Measurements from ENCODE around the gene FBXL19. TPM values are rescaled to one million over a fixed set of nuclear protein-coding genes. Genes with fewer than 3 reads are reported as not detected.
"Not testable (repeated sequence)": the region's sequence is repeated elsewhere in the genome, so short reads cannot be mapped to it uniquely, and the experiment has no call there.

Gene FBXL19
- total RNA-seq, 1 experiment from 2014 or later: 84.3 TPM

DNA sequence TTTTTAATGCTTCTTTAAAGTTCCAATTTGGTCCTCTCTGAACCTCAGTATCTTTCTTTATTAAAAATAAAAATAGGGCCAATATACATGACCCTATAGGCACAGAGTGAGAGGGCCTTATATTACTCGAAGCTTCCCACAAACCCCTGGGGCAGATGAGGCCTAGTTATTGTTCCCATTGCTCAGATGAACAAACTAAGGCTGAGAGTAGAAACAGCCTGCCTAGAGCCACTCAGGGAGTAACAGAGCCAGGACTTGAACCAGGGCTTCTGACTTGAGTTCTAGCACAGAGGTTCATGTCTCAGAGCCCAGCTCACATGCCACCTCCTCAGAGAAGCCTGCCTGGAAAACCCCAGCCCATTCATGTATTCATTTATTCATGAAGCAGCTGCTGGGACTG is 37.2 kb upstream of the FBXL19 start:
- no peak for DNase-seq (ENCODE audit: low spot score)
- Mint-ChIP-seq H3K4me3 (no peak overlapping the region), H3K9me3 (no peaks in the 10 kb centered on the region), H3K36me3 (peaks cover 10% of the 10 kb centered on the region; the same call in 1 of the 2 replicates), H3K4me1 (peaks cover 8% of the 10 kb centered on the region), H3K27ac (no peak overlapping the region; the same call in 1 of the 2 replicates), H3K27me3 (ENCODE audit: low read depth) (no peaks in the 10 kb centered on the region)
- no peak for TF ChIP-seq CBFB (CRISPR knock-in tag; IDR thresholded peaks at IDR 0.05; ENCODE audit: low read depth)
- TF ChIP-seq, protein P1, sequence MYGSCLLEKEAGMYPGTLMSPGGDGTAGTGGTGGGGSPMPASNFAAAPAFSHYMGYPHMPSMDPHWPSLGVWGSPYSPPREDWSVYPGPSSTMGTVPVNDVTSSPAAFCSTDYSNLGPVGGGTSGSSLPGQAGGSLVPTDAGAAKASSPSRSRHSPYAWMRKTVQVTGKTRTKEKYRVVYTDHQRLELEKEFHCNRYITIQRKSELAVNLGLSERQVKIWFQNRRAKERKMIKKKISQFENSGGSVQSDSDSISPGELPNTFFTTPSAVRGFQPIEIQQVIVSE (CRISPR knock-in tag; IDR thresholded peaks at IDR 0.05; ENCODE audit: borderline replicate concordance): no peak
- TF ChIP-seq KAT7 (CRISPR knock-in tag; IDR thresholded peaks at IDR 0.05; ENCODE audit: borderline replicate concordance): no peak
- ATAC-seq: no peak
- POLR2A ChIA-PET: no interaction called here
- CTCF ChIA-PET: interaction anchor here (0.9 kb wide), 1 partner anchor 41 kb away, joined by 3 read pairs; no protein-coding TSS in a partner anchor

DNA sequence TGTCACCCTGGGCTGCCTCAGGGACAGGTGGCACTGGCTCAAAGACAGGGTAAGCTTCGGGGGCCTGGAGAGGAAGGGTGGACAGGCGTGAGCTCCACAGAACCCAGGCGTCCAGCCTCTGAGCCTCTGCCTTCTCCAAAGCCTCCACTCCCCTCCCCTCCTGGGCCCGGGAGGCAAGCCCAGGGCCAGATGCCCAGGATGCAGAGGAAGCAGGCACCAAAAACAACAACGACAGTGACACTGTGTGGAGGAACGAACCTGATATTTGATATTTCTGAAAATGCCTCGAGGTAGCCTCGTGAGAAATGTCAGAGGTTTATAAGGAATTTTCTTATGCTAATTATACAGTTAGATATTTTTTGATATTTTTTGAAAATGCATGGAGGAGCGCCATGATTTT is 35.4 kb upstream of the FBXL19 start:
- Mint-ChIP-seq H3K27ac (no peak overlapping the region), H3K36me3 (peaks cover 7% of the 10 kb centered on the region; the same call in 1 of the 2 replicates)

DNA sequence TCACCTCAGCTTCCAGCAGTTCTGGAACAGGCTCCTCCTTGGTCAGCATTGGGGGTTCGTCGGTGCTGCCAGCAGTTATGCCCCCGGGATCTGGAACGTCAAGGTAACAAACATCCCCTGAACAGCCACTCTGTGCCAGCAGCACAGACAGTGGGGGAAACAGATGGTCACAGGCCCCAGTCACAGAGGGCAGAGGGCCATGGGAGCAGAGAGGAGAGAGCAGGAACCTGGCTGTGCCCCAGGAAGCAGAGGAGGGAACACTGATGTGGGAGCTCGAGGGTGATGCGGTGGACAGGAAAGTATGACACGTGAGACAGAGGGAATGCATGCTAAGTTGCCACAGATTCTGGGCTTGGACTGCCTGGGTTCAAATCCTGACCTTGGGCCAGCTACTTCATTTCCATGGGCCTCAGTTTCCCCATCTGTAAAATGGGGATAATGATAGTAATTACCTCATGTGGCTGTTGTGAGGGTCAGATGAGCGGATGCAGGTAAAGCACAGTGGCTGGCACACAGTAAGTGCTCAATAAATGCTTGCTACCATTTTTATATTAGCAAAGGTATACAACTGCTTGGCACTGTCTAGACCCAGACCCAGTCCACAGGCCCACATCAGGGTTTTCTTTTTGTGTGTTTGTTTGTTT is 34.4 kb upstream of the FBXL19 start:
- DNase-seq (ENCODE audit: low spot score) (no peak), ATAC-seq (no peak)
- CTCF ChIA-PET: interaction anchor here (2.9 kb wide), 1 partner anchor 44 kb away, joined by 8 read pairs; no protein-coding TSS in a partner anchor
- no peak for TF ChIP-seq IRF2 (CRISPR knock-in tag; IDR thresholded peaks at IDR 0.05; ENCODE audit: borderline replicate concordance, low read depth)
- no peak for TF ChIP-seq RELA (CRISPR knock-in tag; IDR thresholded peaks at IDR 0.05; ENCODE audit: borderline replicate concordance)
- no peak for TF ChIP-seq ZNF263 (CRISPR knock-in tag; IDR thresholded peaks at IDR 0.05; ENCODE audit: low read depth)
- no peak for TF ChIP-seq ATF1 (CRISPR knock-in tag; IDR thresholded peaks at IDR 0.05)
- no peak for TF ChIP-seq PRRX2 (CRISPR knock-in tag; IDR thresholded peaks at IDR 0.05)
- TF ChIP-seq, protein P2, sequence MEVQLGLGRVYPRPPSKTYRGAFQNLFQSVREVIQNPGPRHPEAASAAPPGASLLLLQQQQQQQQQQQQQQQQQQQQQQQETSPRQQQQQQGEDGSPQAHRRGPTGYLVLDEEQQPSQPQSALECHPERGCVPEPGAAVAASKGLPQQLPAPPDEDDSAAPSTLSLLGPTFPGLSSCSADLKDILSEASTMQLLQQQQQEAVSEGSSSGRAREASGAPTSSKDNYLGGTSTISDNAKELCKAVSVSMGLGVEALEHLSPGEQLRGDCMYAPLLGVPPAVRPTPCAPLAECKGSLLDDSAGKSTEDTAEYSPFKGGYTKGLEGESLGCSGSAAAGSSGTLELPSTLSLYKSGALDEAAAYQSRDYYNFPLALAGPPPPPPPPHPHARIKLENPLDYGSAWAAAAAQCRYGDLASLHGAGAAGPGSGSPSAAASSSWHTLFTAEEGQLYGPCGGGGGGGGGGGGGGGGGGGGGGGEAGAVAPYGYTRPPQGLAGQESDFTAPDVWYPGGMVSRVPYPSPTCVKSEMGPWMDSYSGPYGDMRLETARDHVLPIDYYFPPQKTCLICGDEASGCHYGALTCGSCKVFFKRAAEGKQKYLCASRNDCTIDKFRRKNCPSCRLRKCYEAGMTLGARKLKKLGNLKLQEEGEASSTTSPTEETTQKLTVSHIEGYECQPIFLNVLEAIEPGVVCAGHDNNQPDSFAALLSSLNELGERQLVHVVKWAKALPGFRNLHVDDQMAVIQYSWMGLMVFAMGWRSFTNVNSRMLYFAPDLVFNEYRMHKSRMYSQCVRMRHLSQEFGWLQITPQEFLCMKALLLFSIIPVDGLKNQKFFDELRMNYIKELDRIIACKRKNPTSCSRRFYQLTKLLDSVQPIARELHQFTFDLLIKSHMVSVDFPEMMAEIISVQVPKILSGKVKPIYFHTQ (CRISPR knock-in tag; IDR thresholded peaks at IDR 0.05): no peak
- H3K27ac Mint-ChIP-seq: no peak overlapping the region
- H3K36me3 Mint-ChIP-seq: peaks cover 6% of the 10 kb centered on the region; the same call in 1 of the 2 replicates
- H3K27me3 Mint-ChIP-seq (ENCODE audit: low read depth): no peaks in the 10 kb centered on the region; the same call in 1 of the 2 replicates
- POLR2A ChIA-PET: no interaction called here
- H3K4me3 Mint-ChIP-seq: no peak overlapping the region
- peaks cover 6% of the 10 kb centered on the region for H3K4me1 Mint-ChIP-seq
- H3K9me3 Mint-ChIP-seq: no peaks in the 10 kb centered on the region

More for the DNA sequence above, 35.4 kb upstream of the FBXL19 start:
- CTCF ChIA-PET: interaction anchor here (0.6 kb wide), 1 partner anchor 82 kb away, joined by 4 read pairs; no protein-coding TSS in a partner anchor
- H3K4me1 Mint-ChIP-seq: peaks cover 4% of the 10 kb centered on the region
- H3K4me3 Mint-ChIP-seq: no peak overlapping the region
- H3K27me3 Mint-ChIP-seq (ENCODE audit: low read depth): no peaks in the 10 kb centered on the region
- H3K9me3 Mint-ChIP-seq: no peaks in the 10 kb centered on the region
- ATAC-seq (no peak), DNase-seq (ENCODE audit: low spot score) (no peak)
- TF ChIP-seq TP53 (CRISPR knock-in tag; IDR thresholded peaks at IDR 0.05) (no peak), ETV6 (CRISPR knock-in tag; IDR thresholded peaks at IDR 0.05) (no peak), ZNF416 (CRISPR knock-in tag; IDR thresholded peaks at IDR 0.05) (no peak), SP1 (CRISPR knock-in tag; conservative IDR thresholded peaks at IDR 0.05) (no peak), OVOL2 (CRISPR knock-in tag; IDR thresholded peaks at IDR 0.05; ENCODE audit: borderline replicate concordance) (no peak)
- POLR2A ChIA-PET: no interaction called here

DNA sequence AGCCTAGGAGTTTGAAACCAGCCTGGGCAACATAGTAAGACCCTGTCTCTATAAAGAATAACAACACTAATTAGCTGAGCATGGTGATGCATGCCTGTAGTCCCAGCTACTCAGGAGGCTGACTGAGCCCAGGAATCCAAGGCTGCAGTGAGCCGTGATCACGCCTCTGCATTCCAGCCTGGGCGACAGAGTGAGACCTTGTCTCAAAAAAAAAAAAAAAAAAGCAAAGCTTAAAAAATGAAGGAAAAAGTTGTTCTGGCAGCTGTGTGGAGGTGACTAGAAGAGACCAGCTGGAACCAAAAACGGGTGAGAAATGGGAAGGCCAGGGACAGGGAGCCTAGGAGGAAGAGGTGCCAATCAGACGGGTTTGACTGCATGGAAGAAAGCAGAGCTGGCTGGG is 33.7 kb upstream of the FBXL19 start:
- CTCF ChIA-PET: interaction anchor here (0.7 to 2.9 kb wide), 2 partner anchors 45 to 281 kb away, joined by 3 to 8 read pairs; no protein-coding TSS in a partner anchor

DNA sequence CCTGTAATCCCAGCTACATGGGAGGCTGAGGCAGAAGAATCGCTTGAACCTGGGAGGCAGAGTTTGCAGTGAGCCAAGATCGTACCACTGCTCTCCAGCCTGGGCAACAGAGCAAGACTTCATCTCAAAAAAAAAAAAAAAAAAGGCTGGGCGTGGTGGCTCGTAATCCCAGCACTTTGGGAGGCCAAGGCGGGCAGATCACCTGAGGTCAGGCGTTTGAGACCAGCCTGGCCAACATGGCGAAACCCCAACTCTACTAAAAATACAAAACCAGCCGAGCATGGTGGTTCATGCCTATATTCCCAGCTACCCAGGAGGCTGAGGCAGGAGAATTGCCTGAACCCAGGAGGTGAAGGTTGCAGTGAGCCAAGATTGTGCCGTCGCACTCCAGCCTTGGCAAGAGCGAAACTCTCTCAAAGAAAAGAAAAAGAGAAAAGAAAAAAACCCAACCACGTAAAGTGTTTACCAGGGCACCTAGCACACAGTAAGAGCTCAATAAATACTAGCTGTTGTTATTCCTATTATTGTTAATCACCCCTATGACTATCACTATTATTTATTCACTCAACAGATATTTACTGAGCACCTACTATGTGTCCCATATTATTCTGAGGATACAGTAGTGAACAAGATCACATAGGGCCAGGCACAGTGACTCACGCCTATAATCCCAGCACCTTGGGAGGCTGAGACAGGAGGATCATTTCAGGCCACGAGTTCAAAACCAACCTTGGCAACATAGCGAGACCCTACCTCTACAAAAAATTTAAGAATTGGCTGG is 32.1 kb upstream of the FBXL19 start:
- Mint-ChIP-seq H3K4me1 (peaks cover 21% of the 10 kb centered on the region), H3K27me3 (ENCODE audit: low read depth) (peaks cover 19% of the 10 kb centered on the region)
- CTCF ChIA-PET: interaction anchor here (0.7 to 2.9 kb wide), 3 partner anchors 11 to 330 kb away, joined by 3 to 8 read pairs (median 7); no protein-coding TSS in a partner anchor
- H3K36me3 Mint-ChIP-seq; H3K4me3 Mint-ChIP-seq; H3K9me3 Mint-ChIP-seq; POLR2A ChIA-PET; ATAC-seq; DNase-seq (ENCODE audit: low spot score); H3K27ac Mint-ChIP-seq: not testable (repeated sequence)

More for the DNA sequence above, 33.7 kb upstream of the FBXL19 start:
- Mint-ChIP-seq H3K36me3 (peaks cover 6% of the 10 kb centered on the region; the same call in 1 of the 2 replicates), H3K27ac (no peak overlapping the region), H3K4me3 (no peak overlapping the region), H3K27me3 (ENCODE audit: low read depth) (peaks cover 7% of the 10 kb centered on the region), H3K4me1 (peaks cover 11% of the 10 kb centered on the region), H3K9me3 (no peaks in the 10 kb centered on the region)
- no peak for DNase-seq (ENCODE audit: low spot score)
- POLR2A ChIA-PET: no interaction called here
- TF ChIP-seq SP1 (CRISPR knock-in tag; conservative IDR thresholded peaks at IDR 0.05) (no peak), KAT7 (CRISPR knock-in tag; IDR thresholded peaks at IDR 0.05; ENCODE audit: borderline replicate concordance) (no peak), NR3C1 (CRISPR knock-in tag; conservative IDR thresholded peaks at IDR 0.05; ENCODE audit: low read depth) (no peak)
- TF ChIP-seq, protein P3, sequence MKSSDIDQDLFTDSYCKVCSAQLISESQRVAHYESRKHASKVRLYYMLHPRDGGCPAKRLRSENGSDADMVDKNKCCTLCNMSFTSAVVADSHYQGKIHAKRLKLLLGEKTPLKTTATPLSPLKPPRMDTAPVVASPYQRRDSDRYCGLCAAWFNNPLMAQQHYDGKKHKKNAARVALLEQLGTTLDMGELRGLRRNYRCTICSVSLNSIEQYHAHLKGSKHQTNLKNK (CRISPR knock-in tag; IDR thresholded peaks at IDR 0.05): no peak
- no peak for ATAC-seq

Measured in WTC11 (cell line).